IMR-90 (cell line): ENCODE results near the gene STXBP6.

ENCODE experiments used
- CHD1 ChIP-seq: IDR thresholded peaks from 2 replicates; pipeline ENCODE4 v1.6.1; 2012; ENCODE audit warnings: low read depth, low read length, improper control_type of control experiment
- MXI1 ChIP-seq: IDR thresholded peaks from 2 replicates; pipeline ENCODE4 v1.6.1; 2012; ENCODE audit warnings: low read depth, mild to moderate bottlenecking, low read length, moderate library complexity, borderline replicate concordance
- POLR2A ChIP-seq: IDR thresholded peaks from 2 replicates; pipeline ENCODE4 v1.6.1; 2012; ENCODE audit warnings: mild to moderate bottlenecking, low read depth, low read length
- RCOR1 ChIP-seq: IDR thresholded peaks from 2 replicates; pipeline ENCODE4 v1.6.1; 2012; ENCODE audit warnings: mild to moderate bottlenecking, low read length, improper control_type of control experiment; ENCODE audit not compliant: insufficient replicate concordance
- USF2 ChIP-seq: fragments of 150-350 bp; IDR thresholded peaks from 2 replicates; pipeline ENCODE4 v1.6.1; 2017; ENCODE audit warnings: mild to moderate bottlenecking, antibody characterized with exemption, low read length, low read depth
- TF ChIP-seq, protein P1 (sequence below): conservative IDR thresholded peaks from 2 replicates; pipeline ENCODE4 v1.5.1; 2012; ENCODE audit warnings: mild to moderate bottlenecking, low read depth, low read length, improper control_type of control experiment
- TF ChIP-seq, protein P2 (sequence below): fragments of 150-350 bp; IDR thresholded peaks from 2 replicates; pipeline ENCODE4 v1.6.1; 2016; ENCODE audit warnings: low read depth, mild to moderate bottlenecking, low read length, moderate library complexity, borderline replicate concordance

- TF ChIP-seq, protein P1, sequence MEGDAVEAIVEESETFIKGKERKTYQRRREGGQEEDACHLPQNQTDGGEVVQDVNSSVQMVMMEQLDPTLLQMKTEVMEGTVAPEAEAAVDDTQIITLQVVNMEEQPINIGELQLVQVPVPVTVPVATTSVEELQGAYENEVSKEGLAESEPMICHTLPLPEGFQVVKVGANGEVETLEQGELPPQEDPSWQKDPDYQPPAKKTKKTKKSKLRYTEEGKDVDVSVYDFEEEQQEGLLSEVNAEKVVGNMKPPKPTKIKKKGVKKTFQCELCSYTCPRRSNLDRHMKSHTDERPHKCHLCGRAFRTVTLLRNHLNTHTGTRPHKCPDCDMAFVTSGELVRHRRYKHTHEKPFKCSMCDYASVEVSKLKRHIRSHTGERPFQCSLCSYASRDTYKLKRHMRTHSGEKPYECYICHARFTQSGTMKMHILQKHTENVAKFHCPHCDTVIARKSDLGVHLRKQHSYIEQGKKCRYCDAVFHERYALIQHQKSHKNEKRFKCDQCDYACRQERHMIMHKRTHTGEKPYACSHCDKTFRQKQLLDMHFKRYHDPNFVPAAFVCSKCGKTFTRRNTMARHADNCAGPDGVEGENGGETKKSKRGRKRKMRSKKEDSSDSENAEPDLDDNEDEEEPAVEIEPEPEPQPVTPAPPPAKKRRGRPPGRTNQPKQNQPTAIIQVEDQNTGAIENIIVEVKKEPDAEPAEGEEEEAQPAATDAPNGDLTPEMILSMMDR: no peak
- no peak for TF ChIP-seq CHD1
- TF ChIP-seq POLR2A: no peak
- TF ChIP-seq RCOR1: no peak
- TF ChIP-seq MXI1: no peak
- TF ChIP-seq, protein P2, sequence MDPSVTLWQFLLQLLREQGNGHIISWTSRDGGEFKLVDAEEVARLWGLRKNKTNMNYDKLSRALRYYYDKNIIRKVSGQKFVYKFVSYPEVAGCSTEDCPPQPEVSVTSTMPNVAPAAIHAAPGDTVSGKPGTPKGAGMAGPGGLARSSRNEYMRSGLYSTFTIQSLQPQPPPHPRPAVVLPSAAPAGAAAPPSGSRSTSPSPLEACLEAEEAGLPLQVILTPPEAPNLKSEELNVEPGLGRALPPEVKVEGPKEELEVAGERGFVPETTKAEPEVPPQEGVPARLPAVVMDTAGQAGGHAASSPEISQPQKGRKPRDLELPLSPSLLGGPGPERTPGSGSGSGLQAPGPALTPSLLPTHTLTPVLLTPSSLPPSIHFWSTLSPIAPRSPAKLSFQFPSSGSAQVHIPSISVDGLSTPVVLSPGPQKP: no peak
- no peak for TF ChIP-seq USF2
Observed at GRCh38 chr14:25039933-25040332, 10.0 kb downstream of the STXBP6 start.
